GM18511 (cell line): Measurements from ENCODE around the gene TXNL4B.
"Not testable (repeated sequence)": the region's sequence is repeated elsewhere in the genome, so short reads cannot be mapped to it uniquely, and the experiment has no call there.

Source experiments
- ATAC-seq: cut with Tn5 transposase; IDR thresholded peaks from one replicate; pipeline ENCODE4 v1.9.1; 2021; ENCODE audit warnings: mild to moderate bottlenecking, moderate library complexity; ENCODE audit not compliant: unreplicated experiment

The TXNL4B gene

GRCh38 chr16:72076991-72077706 lies 16.3 kb downstream of the TXNL4B start:
- ATAC-seq: not testable (repeated sequence)

GRCh38 chr16:72075067-72075466 lies 18.4 kb downstream of the TXNL4B start:
- not testable (repeated sequence) for ATAC-seq

GRCh38 chr16:72073560-72074230 lies 19.7 kb downstream of the TXNL4B start:
- no peak for ATAC-seq

GRCh38 chr16:72072514-72073342 lies 20.7 kb downstream of the TXNL4B start:
- no peak for ATAC-seq

GRCh38 chr16:72068930-72069329 lies 24.5 kb downstream of the TXNL4B start:
- no peak for ATAC-seq

- ATAC-seq: peak; percentile 49
Observed at GRCh38 chr16:72066747-72067146, 26.7 kb downstream of the TXNL4B start.

- ATAC-seq: no peak
Observed at GRCh38 chr16:72064361-72064894, 29.0 kb downstream of the TXNL4B start.

GRCh38 chr16:72061564-72061963 lies 31.9 kb downstream of the TXNL4B start:
- ATAC-seq: no peak

- ATAC-seq: no peak
Observed at GRCh38 chr16:72060405-72060804, 33.0 kb downstream of the TXNL4B start.

- not testable (repeated sequence) for ATAC-seq
Observed at GRCh38 chr16:72059060-72059459, 34.4 kb downstream of the TXNL4B start.

GRCh38 chr16:72057313-72057712 lies 36.1 kb downstream of the TXNL4B start:
- ATAC-seq: not testable (repeated sequence)

- no peak for ATAC-seq
Observed at GRCh38 chr16:72055911-72056310, 37.5 kb downstream of the TXNL4B start.

- ATAC-seq: not testable (repeated sequence)
Observed at GRCh38 chr16:72054254-72054847, 39.1 kb downstream of the TXNL4B start, which contains the start of gene HP. Gene HP, plus strand, starts transcription at chr16:72054505. Its CDS starts 148 bp downstream, at chr16:72054653.

GRCh38 chr16:72051818-72052217 lies 41.6 kb downstream of the TXNL4B start:
- ATAC-seq: no peak

GRCh38 chr16:72050769-72051464 lies 42.5 kb downstream of the TXNL4B start:
- no peak for ATAC-seq

GRCh38 chr16:72049110-72049509 lies 44.3 kb downstream of the TXNL4B start:
- no peak for ATAC-seq

- ATAC-seq: no peak
Observed at GRCh38 chr16:72044825-72045359, 48.5 kb downstream of the TXNL4B start.

GRCh38 chr16:72044296-72044695 lies 49.1 kb downstream of the TXNL4B start:
- ATAC-seq: no peak

- ATAC-seq: no peak
Observed at GRCh38 chr16:72043539-72043938, 49.9 kb downstream of the TXNL4B start.

- no peak for ATAC-seq
Observed at GRCh38 chr16:72043058-72043457, 50.4 kb downstream of the TXNL4B start.
